HepG2 (cell line): ENCODE results near the gene SLCO2B1. TPM values are rescaled to one million over a fixed set of nuclear protein-coding genes. Genes with fewer than 3 reads are reported as not detected.

ENCODE experiments used
- ATAC-seq: fragments of 200-7000 bp; cut with Tn5 transposase; 3 replicates; pipeline ENCODE4 v1.9.1; 2020; ENCODE audit warnings: mild to moderate bottlenecking, moderate library complexity
- BruUV-seq: library from RNA; stranded (reverse); fragments of 400-500 nt; replicated peaks from 2 replicates; lab custom pipeline; 2021; lab: Mats Ljungman, UMichigan
- CTCF ChIA-PET: fragments of 300-600 bp; formaldehyde crosslinking; extraction: SDS; loops from one replicate; lab custom pipeline; 2021; ENCODE audit warnings: low total read pairs, inconsistent platforms, low intra/inter-chr PET ratio; lab: Yijun Ruan, JAX
- POLR2A ChIA-PET: fragments of 350-600 bp; sonication (Branson Sonifier 250); formaldehyde crosslinking; loops from one replicate; lab custom pipeline; 2020; ENCODE audit warnings: antibody characterized with exemption, inconsistent platforms; lab: Yijun Ruan, JAX
- DNase-seq: peaks from one replicate; pipeline ENCODE4 v3.0.0-alpha.2; 2015; ENCODE audit warnings: low spot score
- FAIRE-seq: peaks from 3 replicates; lab custom pipeline; 2011; peaks lifted over from hg19 to GRCh38; lab: Jason Lieb, UNC
- H2AFZ ChIP-seq: one replicate; pipeline ENCODE4 v1.6.1; 2011; ENCODE audit warnings: low read length, inconsistent platforms
- H3K27ac ChIP-seq: fragments of 300-600 bp; 3 replicates; pipeline ENCODE4 v1.8.0; 2011; ENCODE audit warnings: mixed run types, mild to moderate bottlenecking, mixed read lengths, low read length, inconsistent platforms; ENCODE audit not compliant: insufficient read depth; ENCODE audit errors: extremely low read length
- H3K27me3 ChIP-seq, 2 experiments: fragments of 200-600 bp in 1 of 2; 2 replicates in 1 of 2; 3 replicates in 1 of 2; pipeline versions ENCODE4 v1.6.0 to v1.8.0; 2011; ENCODE audit warnings: low read length in 2 of 2, mild to moderate bottlenecking in 2 of 2, moderate library complexity in 2 of 2, inconsistent platforms in 1 of 2; ENCODE audit not compliant: insufficient read depth in 2 of 2, control insufficient read depth in 1 of 2
- H3K36me3 ChIP-seq, 2 experiments: fragments of 200-600 bp in 1 of 2; replicated peaks in 1 of 2; 2 replicates in 1 of 2; 3 replicates in 1 of 2; pipeline versions ENCODE4 v1.5.1 to v1.8.0; 2011; ENCODE audit warnings: low read length in 2 of 2, inconsistent platforms in 1 of 2; ENCODE audit not compliant: insufficient read depth in 2 of 2, control insufficient read depth in 1 of 2
- H3K4me1 ChIP-seq: 2 replicates; pipeline ENCODE4 v1.5.1; 2012; ENCODE audit warnings: low read length, inconsistent platforms; ENCODE audit not compliant: insufficient read depth
- H3K4me2 ChIP-seq: 2 replicates; pipeline ENCODE4 v1.6.0; 2011; ENCODE audit warnings: low read depth, low read length, inconsistent platforms
- H3K4me3 ChIP-seq, 3 experiments: fragments of 200-600 bp in 1 of 3; sonication (generic), shearing (Covaris generic) in 1 of 3; replicated peaks in 1 of 3; 2 replicates each; pipeline ENCODE4 v1.5.1; 2011 to 2016; ENCODE audit warnings: low read length in 3 of 3, inconsistent platforms in 2 of 3, low read depth in 2 of 3, mild to moderate bottlenecking in 2 of 3, control low read depth in 1 of 3, mixed read lengths in 1 of 3; ENCODE audit not compliant: insufficient read depth in 1 of 3
- H3K79me2 ChIP-seq: one replicate; pipeline ENCODE4 v1.6.1; 2011; ENCODE audit warnings: low read length, inconsistent platforms; ENCODE audit not compliant: insufficient read depth
- H3K9ac ChIP-seq: 2 replicates; pipeline ENCODE4 v1.6.0; 2011; ENCODE audit warnings: mild to moderate bottlenecking, low read depth, low read length, inconsistent platforms; ENCODE audit not compliant: insufficient read depth
- H3K9me3 ChIP-seq: 2 replicates; pipeline ENCODE4 v1.5.1; 2012; ENCODE audit warnings: mild to moderate bottlenecking, low read length
- H4K20me1 ChIP-seq: 2 replicates; pipeline ENCODE4 v1.6.0; 2011; ENCODE audit warnings: inconsistent platforms, mild to moderate bottlenecking, low read length, moderate library complexity; ENCODE audit not compliant: insufficient read depth
- IRF2 ChIP-seq: IDR thresholded peaks from 2 replicates; pipeline ENCODE4 v1.6.1; 2018; ENCODE audit warnings: missing genetic modification reagents, missing compliant biosample characterization
- MBD4 ChIP-seq: IDR thresholded peaks from 2 replicates; pipeline ENCODE4 v1.6.1; 2012; ENCODE audit warnings: low read length, inconsistent platforms, borderline replicate concordance
- REXO4 ChIP-seq: sonication (generic); formaldehyde crosslinking; IDR thresholded peaks from 2 replicates; pipeline ENCODE4 v1.8.0; 2022; ENCODE audit warnings: missing genetic modification reagents, mild to moderate bottlenecking, borderline replicate concordance
- TARDBP ChIP-seq: sonication (generic); formaldehyde crosslinking; IDR thresholded peaks from 2 replicates; pipeline ENCODE4 v1.8.0; 2022; ENCODE audit warnings: mild to moderate bottlenecking, missing genetic modification reagents
- TEAD3 ChIP-seq: optimal IDR thresholded peaks from 2 replicates; pipeline ENCODE3; 2016; ENCODE audit warnings: borderline replicate concordance
- ZNF12 ChIP-seq: sonication (generic); formaldehyde crosslinking; IDR thresholded peaks from 2 replicates; pipeline ENCODE4 v1.5.0; 2020; ENCODE audit warnings: missing genetic modification reagents
- ZNF468 ChIP-seq: sonication (generic); formaldehyde crosslinking; IDR thresholded peaks from 2 replicates; pipeline ENCODE4 v1.8.0; 2022; ENCODE audit warnings: mild to moderate bottlenecking, moderate library complexity, missing genetic modification reagents
- ZNF510 ChIP-seq: sonication (generic); formaldehyde crosslinking; IDR thresholded peaks from 2 replicates; pipeline ENCODE4 v1.4.0; 2020; ENCODE audit warnings: low read depth, mild to moderate bottlenecking, missing genetic modification reagents
- ZNF570 ChIP-seq: sonication (generic); formaldehyde crosslinking; IDR thresholded peaks from 2 replicates; pipeline ENCODE4 v1.4.0; 2020; ENCODE audit warnings: mild to moderate bottlenecking, missing genetic modification reagents, borderline replicate concordance
- ZNF75D ChIP-seq: sonication (generic); formaldehyde crosslinking; IDR thresholded peaks from 2 replicates; pipeline ENCODE4 v1.8.1; 2023; ENCODE audit warnings: missing genetic modification reagents, mild to moderate bottlenecking, borderline replicate concordance
- ZNF773 ChIP-seq: sonication (generic); formaldehyde crosslinking; IDR thresholded peaks from 2 replicates; pipeline ENCODE4 v1.4.0; 2020; ENCODE audit warnings: missing genetic modification reagents, borderline replicate concordance
- WGBS: methylation state at CpG from one replicate; pipeline ENCODE4 v1.1.6; 2017; ENCODE audit warnings: low lambda C conversion rate; 5-methylcytosine and 5-hydroxymethylcytosine counted together
- in situ Hi-C: cut with HindIII; loops from 2 replicates; pipeline ENCODE4 v1.10.0; 2017; ENCODE audit warnings: low pct_unique_long_range_greater_than_20kb; ENCODE audit not compliant: extremely low pct_ligation_motif_present
- intact Hi-C: fragments of 100-400 bp; cut with micrococcal nuclease; formaldehyde crosslinking; loops from one replicate; pipeline ENCODE4 v1.10.0; 2022; ENCODE audit not compliant: unreplicated experiment
- polyA plus RNA-seq, 8 experiments: library from polyadenylated mRNA; depleted of rRNA in 3 of 8; stranded (reverse) in 7 of 8; unstranded in 1 of 8; fragments of >200 nt; fragmentation: Illumina TruSeq in 4 of 8; extraction: Trizol in 4 of 8; gene quantifications; 2 replicates each; pipeline versions ENCODE4 v1.2.1 to v1.2.3, GENCODE V29; 2011 to 2016; ENCODE audit warnings: low read depth in 4 of 8, missing spikeins in 1 of 8, mixed read lengths in 1 of 8; ENCODE audit not compliant: insufficient read depth in 1 of 8
- total RNA-seq, 5 experiments: library from RNA; depleted of rRNA; stranded (reverse); fragments of >200 nt; fragmentation: Illumina TruSeq; extraction: Trizol; gene quantifications; 2 replicates each; pipeline ENCODE4 v1.2.3, GENCODE V29; 2016; ENCODE audit warnings: low read depth in 1 of 5
- TF ChIP-seq, protein P1 (sequence below): IDR thresholded peaks from 2 replicates; pipeline ENCODE4 v1.6.1; 2016; ENCODE audit warnings: missing compliant biosample characterization, missing genetic modification reagents, borderline replicate concordance
- TF ChIP-seq, protein P2 (sequence below): sonication (generic); formaldehyde crosslinking; IDR thresholded peaks from 2 replicates; pipeline ENCODE4 v1.4.0; 2020; ENCODE audit warnings: mild to moderate bottlenecking, missing genetic modification reagents

The SLCO2B1 gene
- total and polyA plus RNA-seq, 2 of the 13 experiments (the other 11 are each of a cell fraction or from before 2014, with no cell fraction given), result 15.3 to 19.8 TPM

DNA sequence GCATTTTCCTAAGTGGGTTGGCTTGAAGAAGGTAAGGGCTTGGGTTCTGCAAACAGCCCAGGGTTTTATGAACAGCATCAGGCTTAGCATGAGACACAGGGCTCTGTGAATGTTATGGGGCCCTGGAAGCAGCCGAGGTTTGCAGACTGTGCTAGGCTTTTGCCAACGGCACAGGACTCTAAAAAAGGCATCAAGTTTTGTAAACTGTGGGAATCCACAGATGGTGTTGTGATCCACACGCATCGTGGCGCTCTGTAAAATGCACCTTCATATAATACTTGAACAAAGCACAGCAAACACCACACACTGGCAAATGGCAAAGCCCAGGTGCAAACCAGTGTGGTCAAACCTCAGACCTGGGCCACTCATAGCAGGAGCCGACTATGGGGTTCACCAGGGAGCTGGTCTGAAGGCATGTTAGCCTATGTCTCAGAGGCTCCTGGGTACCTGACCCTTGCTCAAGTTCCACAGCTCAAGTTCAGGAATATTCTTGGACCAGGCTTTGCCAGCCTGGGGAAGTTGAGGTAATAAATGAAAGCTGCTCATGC is 2.4 kb upstream of the SLCO2B1 start:
- FAIRE-seq (no peak), ATAC-seq (no peak), DNase-seq (no peak)
- Histone ChIP-seq H3K27me3 (no peaks in the 10 kb centered on the region), H3K4me1 (peaks cover 99% of the 10 kb centered on the region), H4K20me1 (no peaks in the 10 kb centered on the region), H3K4me2 (no peak overlapping the region), H3K27ac (no peak overlapping the region), H3K4me3 (no peak overlapping the region), H3K9ac (no peak overlapping the region), H3K79me2 (peaks cover 12% of the 10 kb centered on the region), H3K36me3 (no peaks in the 10 kb centered on the region), H2AFZ (no peak overlapping the region), H3K9me3 (no peaks in the 10 kb centered on the region)
- POLR2A ChIA-PET, result interaction anchor here (1.2 to 9.8 kb wide), 2 partner anchors 21 to 56 kb away, joined by 3 to 174 read pairs; no protein-coding TSS in a partner anchor
- in situ Hi-C loops (loop anchor here (5.0 kb wide), 1 partner anchor 54 kb away; no protein-coding TSS in a partner anchor), intact Hi-C loops (no loop called here)
- no TSS peak for BruUV-seq
- 88% methylated on average over 6 of the region's 6 CpGs for WGBS
- CTCF ChIA-PET, result no interaction called here
- TF ChIP-seq ZNF773 (CRISPR knock-in tag), result no peak
- TF ChIP-seq, protein P1, sequence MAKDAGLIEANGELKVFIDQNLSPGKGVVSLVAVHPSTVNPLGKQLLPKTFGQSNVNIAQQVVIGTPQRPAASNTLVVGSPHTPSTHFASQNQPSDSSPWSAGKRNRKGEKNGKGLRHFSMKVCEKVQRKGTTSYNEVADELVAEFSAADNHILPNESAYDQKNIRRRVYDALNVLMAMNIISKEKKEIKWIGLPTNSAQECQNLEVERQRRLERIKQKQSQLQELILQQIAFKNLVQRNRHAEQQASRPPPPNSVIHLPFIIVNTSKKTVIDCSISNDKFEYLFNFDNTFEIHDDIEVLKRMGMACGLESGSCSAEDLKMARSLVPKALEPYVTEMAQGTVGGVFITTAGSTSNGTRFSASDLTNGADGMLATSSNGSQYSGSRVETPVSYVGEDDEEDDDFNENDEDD (CRISPR knock-in tag), result no peak
- TF ChIP-seq, protein P2, sequence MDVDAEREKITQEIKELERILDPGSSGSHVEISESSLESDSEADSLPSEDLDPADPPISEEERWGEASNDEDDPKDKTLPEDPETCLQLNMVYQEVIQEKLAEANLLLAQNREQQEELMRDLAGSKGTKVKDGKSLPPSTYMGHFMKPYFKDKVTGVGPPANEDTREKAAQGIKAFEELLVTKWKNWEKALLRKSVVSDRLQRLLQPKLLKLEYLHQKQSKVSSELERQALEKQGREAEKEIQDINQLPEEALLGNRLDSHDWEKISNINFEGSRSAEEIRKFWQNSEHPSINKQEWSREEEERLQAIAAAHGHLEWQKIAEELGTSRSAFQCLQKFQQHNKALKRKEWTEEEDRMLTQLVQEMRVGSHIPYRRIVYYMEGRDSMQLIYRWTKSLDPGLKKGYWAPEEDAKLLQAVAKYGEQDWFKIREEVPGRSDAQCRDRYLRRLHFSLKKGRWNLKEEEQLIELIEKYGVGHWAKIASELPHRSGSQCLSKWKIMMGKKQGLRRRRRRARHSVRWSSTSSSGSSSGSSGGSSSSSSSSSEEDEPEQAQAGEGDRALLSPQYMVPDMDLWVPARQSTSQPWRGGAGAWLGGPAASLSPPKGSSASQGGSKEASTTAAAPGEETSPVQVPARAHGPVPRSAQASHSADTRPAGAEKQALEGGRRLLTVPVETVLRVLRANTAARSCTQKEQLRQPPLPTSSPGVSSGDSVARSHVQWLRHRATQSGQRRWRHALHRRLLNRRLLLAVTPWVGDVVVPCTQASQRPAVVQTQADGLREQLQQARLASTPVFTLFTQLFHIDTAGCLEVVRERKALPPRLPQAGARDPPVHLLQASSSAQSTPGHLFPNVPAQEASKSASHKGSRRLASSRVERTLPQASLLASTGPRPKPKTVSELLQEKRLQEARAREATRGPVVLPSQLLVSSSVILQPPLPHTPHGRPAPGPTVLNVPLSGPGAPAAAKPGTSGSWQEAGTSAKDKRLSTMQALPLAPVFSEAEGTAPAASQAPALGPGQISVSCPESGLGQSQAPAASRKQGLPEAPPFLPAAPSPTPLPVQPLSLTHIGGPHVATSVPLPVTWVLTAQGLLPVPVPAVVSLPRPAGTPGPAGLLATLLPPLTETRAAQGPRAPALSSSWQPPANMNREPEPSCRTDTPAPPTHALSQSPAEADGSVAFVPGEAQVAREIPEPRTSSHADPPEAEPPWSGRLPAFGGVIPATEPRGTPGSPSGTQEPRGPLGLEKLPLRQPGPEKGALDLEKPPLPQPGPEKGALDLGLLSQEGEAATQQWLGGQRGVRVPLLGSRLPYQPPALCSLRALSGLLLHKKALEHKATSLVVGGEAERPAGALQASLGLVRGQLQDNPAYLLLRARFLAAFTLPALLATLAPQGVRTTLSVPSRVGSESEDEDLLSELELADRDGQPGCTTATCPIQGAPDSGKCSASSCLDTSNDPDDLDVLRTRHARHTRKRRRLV (CRISPR knock-in tag), result no peak
- TF ChIP-seq IRF2 (CRISPR knock-in tag), result no peak
- no peak for TF ChIP-seq ZNF510 (CRISPR knock-in tag)
- TF ChIP-seq MBD4, result no peak
- TF ChIP-seq REXO4, result no peak
- no peak for TF ChIP-seq TARDBP (CRISPR knock-in tag)
- no peak for TF ChIP-seq ZNF570 (CRISPR knock-in tag)
- TF ChIP-seq ZNF75D, result no peak
- no peak for TF ChIP-seq TEAD3
- no peak for TF ChIP-seq ZNF12 (CRISPR knock-in tag)
- no peak for TF ChIP-seq ZNF468 (CRISPR knock-in tag)
